HG03108 (cell line): ENCODE measurements around the gene ETV5.

Experiments used
- ATAC-seq: cut with Tn5 transposase; IDR thresholded peaks from one replicate; pipeline ENCODE4 v1.9.1; 2021; ENCODE audit warnings: moderate library complexity; ENCODE audit not compliant: unreplicated experiment

The ETV5 gene

DNA sequence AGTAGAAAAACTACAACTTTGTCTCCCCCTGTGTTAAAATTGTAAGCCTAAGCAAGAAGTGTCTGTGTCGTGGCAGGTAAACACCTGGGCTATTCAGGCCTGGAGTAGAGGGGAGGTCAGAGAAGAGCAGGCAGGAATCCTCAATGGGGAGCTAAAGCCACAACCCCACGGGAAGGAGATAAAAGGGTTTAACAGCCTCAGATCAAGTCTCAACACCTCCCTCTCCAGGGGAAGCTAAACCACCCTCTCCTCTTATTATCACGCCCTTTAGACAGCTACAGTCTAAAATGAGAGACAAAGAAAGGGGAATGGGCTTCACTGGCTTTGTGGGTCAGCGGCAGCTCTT lies 11.6 kb downstream of the ETV5 start:
- ATAC-seq = no peak

DNA sequence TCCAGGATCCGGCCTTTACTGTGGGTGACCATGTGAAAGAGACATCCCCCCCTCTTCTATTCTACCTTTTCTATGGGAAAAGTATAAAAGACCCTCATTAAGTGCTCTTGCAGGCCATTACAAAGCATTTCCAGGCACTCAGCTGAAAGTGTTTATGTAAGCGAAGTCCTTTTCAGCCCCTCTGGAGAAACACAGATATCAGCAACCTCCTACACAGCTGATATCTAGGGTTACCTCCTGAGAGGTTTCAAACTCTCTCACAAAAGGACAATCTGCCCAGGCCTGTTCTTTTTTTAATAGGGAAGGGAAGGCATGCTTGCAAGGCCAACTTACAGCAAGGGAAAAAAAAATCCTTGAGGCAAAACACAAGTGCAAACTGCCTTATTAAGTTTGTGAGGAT lies 12.6 kb downstream of the ETV5 start:
- ATAC-seq = no peak

GRCh38 chr3:186095561-186096081 lies 13.3 kb downstream of the ETV5 start:
- no peak for ATAC-seq

- no peak for ATAC-seq
These were observed 14.0 kb downstream of the ETV5 start for GRCh38 chr3:186094696-186095425.

GRCh38 chr3:186094271-186094670 lies 14.6 kb downstream of the ETV5 start:
- ATAC-seq = no peak

GRCh38 chr3:186093271-186093900 lies 15.5 kb downstream of the ETV5 start:
- no peak for ATAC-seq

DNA sequence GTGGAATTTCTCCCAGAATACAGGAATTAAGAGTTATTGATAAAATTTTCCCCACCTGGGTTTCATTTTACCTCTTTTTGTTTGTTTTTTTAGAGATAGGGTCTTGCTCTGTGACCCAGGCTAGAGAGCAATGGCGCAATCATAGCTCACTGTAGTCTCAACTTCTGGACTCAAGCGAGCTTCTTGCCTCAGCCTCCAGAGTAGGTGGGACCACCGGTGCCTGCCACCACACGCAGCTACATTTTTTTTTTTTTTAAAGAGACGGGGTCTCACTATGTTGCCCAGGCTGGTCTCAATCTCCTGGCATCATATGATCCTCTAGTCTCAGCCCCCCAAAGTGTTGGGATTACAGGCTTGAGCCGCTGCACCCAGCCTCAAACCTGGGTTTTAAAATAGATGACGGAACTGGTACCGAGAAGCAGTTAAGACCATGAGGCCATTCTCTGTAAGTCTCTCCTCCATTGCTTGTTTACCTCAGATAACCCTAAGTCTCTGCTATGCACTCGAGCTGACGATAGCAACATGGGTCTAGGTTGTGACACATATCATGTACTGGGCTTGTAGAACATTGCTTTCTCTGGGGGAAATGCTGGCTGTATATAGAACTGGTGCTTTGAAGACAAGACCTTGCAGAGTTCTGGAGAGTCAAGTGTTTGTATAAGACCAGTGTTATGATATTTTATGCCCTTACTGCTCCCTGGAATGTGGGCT lies 16.4 kb downstream of the ETV5 start:
- no peak for ATAC-seq

DNA sequence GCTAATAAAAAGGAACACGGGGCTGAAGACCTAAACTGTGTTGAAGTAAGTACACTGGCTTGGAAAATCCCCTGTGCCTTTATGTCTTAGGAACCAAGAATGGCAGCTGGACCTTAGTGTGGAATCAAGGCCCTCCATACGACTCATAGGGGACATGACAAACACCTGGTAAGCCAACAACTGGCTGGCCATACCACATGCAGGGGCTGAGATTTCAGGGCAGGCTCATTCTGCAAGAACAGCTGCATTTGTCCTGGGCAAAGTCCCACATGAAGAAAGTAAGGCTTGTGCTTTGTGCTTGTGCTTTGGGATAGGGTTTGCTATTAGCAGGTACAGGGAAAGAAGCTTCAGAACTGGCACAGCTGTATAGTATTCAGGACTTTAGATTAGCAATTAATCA lies 18.0 kb downstream of the ETV5 start:
- ATAC-seq = no peak

GRCh38 chr3:186088335-186088734 lies 20.6 kb downstream of the ETV5 start:
- no peak for ATAC-seq

- no peak for ATAC-seq
These were observed 24.6 kb downstream of the ETV5 start for GRCh38 chr3:186084264-186084663.

DNA sequence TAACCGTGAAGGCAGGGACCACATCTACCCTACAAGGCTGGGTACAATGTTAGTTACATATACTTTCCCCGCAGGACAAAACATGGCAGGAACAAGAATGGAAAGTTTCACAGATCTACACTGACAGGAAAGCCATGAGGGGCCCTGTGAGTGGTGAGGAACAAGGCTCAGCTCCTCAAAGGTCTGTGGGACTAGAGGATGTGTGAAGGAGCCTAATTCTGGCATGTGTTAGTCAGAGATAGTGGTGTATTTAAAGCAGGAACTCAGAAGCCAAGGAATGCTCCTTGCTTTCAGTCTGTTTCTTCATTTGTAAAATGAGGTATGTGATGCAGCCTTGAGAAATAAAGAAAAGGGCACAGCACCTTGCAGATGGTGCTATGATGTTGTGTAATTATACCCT lies 25.1 kb downstream of the ETV5 start:
- no peak for ATAC-seq

- ATAC-seq = no peak
These were observed 26.7 kb downstream of the ETV5 start for GRCh38 chr3:186082150-186082549.

DNA sequence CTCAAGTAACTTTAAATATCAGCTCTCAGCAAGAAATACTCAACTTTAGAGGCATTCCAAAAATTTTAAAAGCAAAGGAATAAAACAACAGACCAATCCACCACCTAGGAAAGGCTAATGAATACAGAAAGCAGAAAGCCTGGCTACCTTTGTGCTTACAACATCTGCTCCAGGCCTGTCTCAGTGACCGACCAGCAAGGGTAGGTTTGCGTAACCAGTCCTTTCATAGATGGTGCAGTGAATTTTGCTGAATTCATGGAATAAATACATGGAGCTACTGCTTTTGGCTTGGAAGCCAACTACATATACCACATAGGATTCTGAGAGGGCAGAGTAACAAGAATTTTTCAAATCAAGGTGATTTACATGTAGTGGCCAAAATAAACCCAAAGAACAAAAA lies 27.2 kb downstream of the ETV5 start:
- ATAC-seq = no peak

GRCh38 chr3:186080849-186081438 lies 27.9 kb downstream of the ETV5 start:
- ATAC-seq = no peak

DNA sequence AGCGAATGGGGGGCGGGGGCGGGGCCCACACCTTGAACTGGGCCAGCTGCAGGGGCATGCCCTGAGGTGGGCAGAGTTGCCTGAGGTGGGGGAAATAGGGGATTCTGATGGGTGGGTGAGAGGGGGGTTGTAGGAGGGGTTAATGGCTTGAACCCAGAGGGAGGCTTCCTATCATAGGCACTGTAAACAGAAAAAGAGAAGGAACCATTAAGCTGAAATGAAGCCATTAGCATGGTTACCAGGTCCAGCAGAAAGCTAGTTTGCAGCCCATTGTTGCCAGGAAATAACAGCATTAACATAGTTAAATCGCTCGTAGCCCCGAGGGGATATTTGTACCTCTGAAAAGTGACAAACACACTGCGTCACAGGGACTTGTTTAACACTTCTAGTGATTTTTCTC lies 29.0 kb downstream of the ETV5 start:
- no peak for ATAC-seq

DNA sequence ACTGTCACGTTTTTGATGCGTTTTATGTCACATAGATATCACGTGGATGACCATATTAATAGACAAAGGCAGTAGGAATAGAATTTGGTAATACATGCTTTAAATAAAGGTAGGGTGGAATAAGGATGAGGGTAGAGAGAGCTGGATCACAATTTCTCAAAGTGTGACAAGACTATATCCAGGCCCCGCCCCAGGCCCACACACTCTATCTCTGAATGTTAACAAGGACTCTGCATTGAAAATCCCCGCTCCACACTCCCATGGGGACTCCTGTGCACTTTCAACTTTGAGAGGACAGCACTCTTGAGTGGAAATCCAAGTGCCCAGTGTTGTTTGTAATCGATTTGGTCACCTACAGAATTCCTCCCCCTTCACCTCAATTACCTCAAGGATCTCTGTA lies 31.4 kb downstream of the ETV5 start:
- no peak for ATAC-seq

GRCh38 chr3:186075931-186076567 lies 32.8 kb downstream of the ETV5 start:
- ATAC-seq = no peak

DNA sequence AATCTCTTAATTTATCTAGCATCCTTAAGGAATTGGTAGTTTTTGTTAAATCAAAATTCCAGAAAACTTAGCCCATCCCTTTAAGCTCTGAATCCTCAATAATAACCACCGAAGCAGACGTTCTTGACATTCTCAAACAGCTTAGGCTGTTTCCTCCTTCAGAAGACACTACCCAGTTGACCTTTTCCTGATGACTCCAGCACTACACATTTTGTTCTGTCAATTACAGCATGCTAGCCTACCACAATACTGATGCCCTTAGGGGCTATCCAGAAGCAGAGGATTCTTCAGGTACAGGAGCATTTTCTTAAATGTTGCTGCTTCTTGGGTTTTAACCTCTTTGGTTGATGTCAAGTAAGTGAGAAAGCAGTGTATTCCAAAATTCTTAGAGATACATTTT lies 33.4 kb downstream of the ETV5 start:
- ATAC-seq = no peak

GRCh38 chr3:186073641-186074040 lies 35.2 kb downstream of the ETV5 start:
- no peak for ATAC-seq

DNA sequence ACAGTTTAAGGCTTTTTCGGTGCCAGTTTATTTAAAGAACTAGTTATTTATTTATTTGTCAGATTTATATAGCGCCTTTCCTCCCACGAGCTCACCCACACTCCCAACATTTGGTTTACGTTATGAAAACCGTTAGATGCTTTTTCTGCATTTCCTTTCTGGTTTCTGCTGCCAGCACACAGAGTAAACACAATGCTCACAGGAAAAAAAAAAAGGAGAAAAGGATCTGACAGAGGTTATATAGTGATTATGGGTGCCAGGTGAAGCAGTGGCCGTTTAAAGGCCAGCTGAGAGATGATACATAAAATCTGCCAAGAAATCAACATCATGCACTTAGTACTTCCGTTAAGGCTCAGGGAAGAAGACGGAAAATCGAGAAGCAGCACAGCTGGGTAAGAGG lies 37.9 kb downstream of the ETV5 start:
- ATAC-seq = no peak

DNA sequence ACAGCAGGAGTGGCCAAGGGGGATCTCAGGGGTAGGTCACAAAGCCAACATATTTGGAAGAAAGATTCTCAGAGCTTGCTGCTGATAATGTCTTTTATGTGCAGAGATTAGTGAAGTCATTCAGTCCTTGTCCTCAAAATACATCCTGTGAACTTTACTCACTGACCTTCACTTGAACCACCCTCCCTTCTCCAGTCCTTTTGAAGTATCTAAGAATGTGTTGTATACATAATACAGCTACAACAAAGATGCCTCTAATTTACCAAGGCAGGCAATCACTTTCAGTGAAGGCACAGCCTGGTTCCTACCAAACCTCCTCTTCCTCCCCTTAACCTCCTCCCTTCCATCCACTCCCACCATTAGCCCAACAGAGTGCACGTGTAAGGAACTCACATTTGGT lies 38.3 kb downstream of the ETV5 start:
- ATAC-seq = no peak
